HG02798 (cell line): ENCODE results near the gene ADCY10.
"Not testable (repeated sequence)": the region's sequence is repeated elsewhere in the genome, so short reads cannot be mapped to it uniquely, and the experiment has no call there.

Source experiments
- ATAC-seq: cut with Tn5 transposase; IDR thresholded peaks from one replicate; pipeline ENCODE4 v1.9.1; 2021; ENCODE audit warnings: mild to moderate bottlenecking; ENCODE audit not compliant: unreplicated experiment, poor library complexity

ADCY10 gene

GRCh38 chr1:167821969-167822685, 91.8 kb downstream of the ADCY10 start:
- ATAC-seq = no peak

- no peak for ATAC-seq
These were observed 92.6 kb downstream of the ADCY10 start for GRCh38 chr1:167821356-167821685.

- ATAC-seq = no peak
These were observed 93.1 kb downstream of the ADCY10 start for GRCh38 chr1:167820684-167821355.

- peak; percentile 83 for ATAC-seq
These were observed 93.9 kb downstream of the ADCY10 start for GRCh38 chr1:167819849-167820683.

GRCh38 chr1:167815650-167816049, 98.3 kb downstream of the ADCY10 start:
- ATAC-seq = no peak

- no peak for ATAC-seq
These were observed 101.0 kb downstream of the ADCY10 start for GRCh38 chr1:167812972-167813371.

GRCh38 chr1:167808690-167809089, 105.2 kb downstream of the ADCY10 start:
- no peak for ATAC-seq

GRCh38 chr1:167808104-167808503, 105.8 kb downstream of the ADCY10 start:
- no peak for ATAC-seq

GRCh38 chr1:167806676-167807075, 107.3 kb downstream of the ADCY10 start:
- not testable (repeated sequence) for ATAC-seq

- ATAC-seq = not testable (repeated sequence)
These were observed 107.7 kb downstream of the ADCY10 start for GRCh38 chr1:167806235-167806634.

- no peak for ATAC-seq
These were observed 108.8 kb downstream of the ADCY10 start for GRCh38 chr1:167805041-167805556.

- ATAC-seq = peak; percentile 96
These were observed 110.4 kb downstream of the ADCY10 start for GRCh38 chr1:167803358-167804207.

- ATAC-seq = no peak
These were observed 111.7 kb downstream of the ADCY10 start for GRCh38 chr1:167802235-167802634.

- ATAC-seq = no peak
These were observed 113.7 kb downstream of the ADCY10 start for GRCh38 chr1:167800251-167800650.

- no peak for ATAC-seq
These were observed 114.2 kb downstream of the ADCY10 start for GRCh38 chr1:167799747-167800146.

GRCh38 chr1:167798952-167799351, 115.0 kb downstream of the ADCY10 start:
- no peak for ATAC-seq

- no peak for ATAC-seq
These were observed 116.9 kb downstream of the ADCY10 start for GRCh38 chr1:167797015-167797414.

- no peak for ATAC-seq
These were observed 117.9 kb downstream of the ADCY10 start for GRCh38 chr1:167795810-167796740.

GRCh38 chr1:167794043-167794442, 119.9 kb downstream of the ADCY10 start:
- ATAC-seq = no peak
